K562 (cell line): ENCODE results near the gene MAGIX. TPM values are rescaled to one million over a fixed set of nuclear protein-coding genes. Genes with fewer than 3 reads are reported as not detected.

ENCODE experiments used
- ATAC-seq: fragments of 200-7000 bp; cut with Tn5 transposase; 3 replicates; pipeline ENCODE4 v1.9.1; 2020; ENCODE audit warnings: moderate library complexity
- BruUV-seq: library from RNA; stranded (reverse); fragments of 400-500 nt; replicated peaks from 2 replicates; lab custom pipeline; 2021; lab: Mats Ljungman, UMichigan
- CTCF ChIA-PET: fragments of 300-600 bp; formaldehyde crosslinking; extraction: SDS; loops from one replicate; lab custom pipeline; 2021; ENCODE audit warnings: low intra/inter-chr PET ratio; lab: Yijun Ruan, JAX
- POLR2A ChIA-PET: fragments of 300-600, 350-650 bp; sonication (Branson Sonifier 250); formaldehyde crosslinking; extraction: SDS; loops from one replicate; lab custom pipeline; 2021; ENCODE audit warnings: antibody characterized with exemption, inconsistent platforms; lab: Yijun Ruan, JAX
- DNase-seq, 4 experiments: peaks; one replicate each; pipeline versions ENCODE4 v3.0.0 to v3.0.0-alpha.2; 2011 to 2018; ENCODE audit warnings: low spot score in 3 of 4, mixed read lengths in 3 of 4; ENCODE audit errors: extremely low read depth in 1 of 4
- FAIRE-seq: peaks from 2 replicates; lab custom pipeline; 2011; peaks lifted over from hg19 to GRCh38; lab: Jason Lieb, UNC
- H2AFZ ChIP-seq: 2 replicates; pipeline ENCODE4 v1.6.0; 2011; ENCODE audit warnings: low read depth, low read length, control low read depth, inconsistent platforms
- H3K27ac ChIP-seq: fragments of 200-600 bp; 3 replicates; pipeline ENCODE4 v1.8.0; 2011; ENCODE audit warnings: low read depth, mild to moderate bottlenecking, control low read depth, inconsistent platforms, low read length, moderate library complexity, mixed read lengths; ENCODE audit errors: extremely low read depth
- H3K27me3 ChIP-seq, 2 experiments: fragments of 300-600 bp in 1 of 2; 2 replicates in 1 of 2; 3 replicates in 1 of 2; pipeline versions ENCODE4 v1.6.0 to v1.8.0; 2011; ENCODE audit warnings: inconsistent platforms in 2 of 2, low read length in 2 of 2, mild to moderate bottlenecking in 1 of 2, mixed read lengths in 1 of 2, moderate library complexity in 1 of 2; ENCODE audit not compliant: control insufficient read depth in 2 of 2, insufficient read depth in 2 of 2
- H3K36me3 ChIP-seq: fragments of 300-600 bp; 3 replicates; pipeline ENCODE4 v1.8.0; 2011; ENCODE audit warnings: mild to moderate bottlenecking, low read length, inconsistent platforms; ENCODE audit not compliant: control insufficient read depth, insufficient read depth
- H3K4me1 ChIP-seq, 2 experiments: fragments of 200-600 bp in 1 of 2; replicated peaks in 1 of 2; 2 replicates in 1 of 2; 3 replicates in 1 of 2; pipeline versions ENCODE4 v1.5.1 to v1.8.0; 2011; ENCODE audit warnings: inconsistent platforms in 2 of 2, low read length in 2 of 2, mild to moderate bottlenecking in 1 of 2, mixed read lengths in 1 of 2, moderate library complexity in 1 of 2; ENCODE audit not compliant: control insufficient read depth in 2 of 2, insufficient read depth in 2 of 2
- H3K4me2 ChIP-seq: 2 replicates; pipeline ENCODE4 v1.6.1; 2011; ENCODE audit warnings: low read length, control low read depth, inconsistent platforms, mixed read lengths; ENCODE audit not compliant: insufficient read depth
- H3K4me3 ChIP-seq: fragments of 200-600 bp; sonication (generic), shearing (Covaris generic); 2 replicates; pipeline ENCODE4 v1.5.1; 2016; ENCODE audit warnings: control low read depth, inconsistent platforms
- H3K79me2 ChIP-seq: fragments of 200-600 bp; 3 replicates; pipeline ENCODE4 v1.8.0; 2011; ENCODE audit warnings: low read length, inconsistent platforms; ENCODE audit not compliant: control insufficient read depth, insufficient read depth
- H3K9ac ChIP-seq, 2 experiments: 2 replicates each; pipeline versions ENCODE4 v1.6.0 to v1.6.1; 2011; ENCODE audit warnings: low read depth in 2 of 2, low read length in 2 of 2, control low read depth in 1 of 2, inconsistent platforms in 1 of 2, mild to moderate bottlenecking in 1 of 2, mixed read lengths in 1 of 2; ENCODE audit not compliant: insufficient read depth in 1 of 2
- H3K9me1 ChIP-seq: one replicate; pipeline ENCODE4 v1.6.0; 2011; ENCODE audit warnings: inconsistent platforms, mild to moderate bottlenecking, low read length, moderate library complexity; ENCODE audit not compliant: control insufficient read depth, insufficient read depth
- H3K9me3 ChIP-seq: replicated peaks from 2 replicates; pipeline ENCODE4 v1.5.1; 2011; ENCODE audit warnings: low read depth, low read length, inconsistent platforms; ENCODE audit not compliant: control insufficient read depth, insufficient read depth
- H4K20me1 ChIP-seq: replicated peaks from 2 replicates; pipeline ENCODE4 v1.6.1; 2011; ENCODE audit warnings: low read length, inconsistent platforms, mixed read lengths; ENCODE audit not compliant: control insufficient read depth, insufficient read depth
- ELF4 ChIP-seq: fragments of 450-650 bp; formaldehyde crosslinking; IDR thresholded peaks from 2 replicates; pipeline ENCODE4 v1.4.0; 2022; ENCODE audit warnings: missing genetic modification characterization
- MEF2D ChIP-seq: conservative IDR thresholded peaks from 2 replicates; pipeline ENCODE4 v1.6.1; 2016; ENCODE audit warnings: low read depth, missing genetic modification characterization, missing compliant biosample characterization
- WGBS: fragments of 100-300 bp; shearing (Covaris generic); methylation state at CpG from one replicate; pipeline ENCODE4 v1.1.6; 2016; ENCODE audit warnings: low coverage, mixed read lengths; ENCODE audit not compliant: insufficient coverage; ENCODE audit errors: missing lambda C conversion rate; 5-methylcytosine and 5-hydroxymethylcytosine counted together
- in situ Hi-C: fragments of 300-500 bp; cut with MboI; formaldehyde crosslinking; loops from 4 replicates; pipeline ENCODE4 v1.15.0; 2018; ENCODE audit warnings: inconsistent platforms, mixed read lengths
- intact Hi-C: fragments of 100-400 bp; cut with micrococcal nuclease; formaldehyde crosslinking; loops from 2 replicates; pipeline ENCODE4 v1.14.2; 2022
- polyA plus RNA-seq, 8 experiments: library from polyadenylated mRNA; depleted of rRNA in 4 of 8; stranded (reverse) in 5 of 8; unstranded in 3 of 8; fragments of >200 nt; fragmentation: Nextera tagmentation in 2 of 8; fragmentation: Illumina TruSeq in 1 of 8; extraction: Ambion mirVana in 2 of 8; extraction: Trizol in 1 of 8; gene quantifications; 2 replicates each; pipeline versions ENCODE4 v1.2.1 to v1.2.3, GENCODE V29; 2011 to 2014; ENCODE audit warnings: inconsistent platforms in 1 of 8, missing spikeins in 1 of 8
- total RNA-seq, 7 experiments: library from RNA; depleted of rRNA in 6 of 7; stranded (reverse); fragments of >200 nt in 6 of 7; fragmentation: Illumina TruSeq in 2 of 7; extraction: Trizol in 2 of 7; gene quantifications; 2 replicates each; pipeline versions ENCODE4 v1.2.1 to v1.2.3, GENCODE V29; 2011 to 2021; ENCODE audit warnings: low replicate concordance in 1 of 7
- TF ChIP-seq, protein P1 (sequence below): sonication (generic); formaldehyde crosslinking; IDR thresholded peaks from 2 replicates; pipeline ENCODE4 v1.8.1; 2023; ENCODE audit warnings: mild to moderate bottlenecking, missing genetic modification reagents
- TF ChIP-seq, protein P2 (sequence below), 2 experiments: fragments of 450-650 bp; IDR thresholded peaks; 2 replicates each; pipeline ENCODE4 v1.6.1; 2016

Gene MAGIX
- total and polyA plus RNA-seq, 9 of the 15 experiments (the other 6 are each of a cell fraction or from before 2014, with no cell fraction given): 0.08 to 3.5 (median 0.47) TPM

DNA sequence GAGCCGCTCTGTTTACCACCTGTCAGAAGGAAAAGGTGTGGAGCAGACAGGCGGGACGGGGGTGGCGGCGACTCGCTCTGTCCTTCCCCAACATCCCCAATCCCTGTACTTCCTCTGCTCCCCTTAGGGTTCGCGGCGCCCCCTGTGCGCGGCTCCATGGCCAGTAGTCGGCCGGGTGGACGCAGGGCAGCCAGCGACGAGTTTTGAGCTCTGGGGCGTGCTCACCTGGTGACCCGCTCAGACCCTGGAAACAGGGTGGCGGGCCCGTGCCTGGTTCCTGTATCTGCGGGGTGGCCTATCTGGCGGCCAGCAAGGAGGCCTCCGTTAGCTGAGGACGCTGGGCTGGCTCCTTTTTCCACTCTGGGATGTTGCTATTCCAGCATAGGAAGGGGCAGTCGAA, 5.4 kb upstream of the MAGIX start:
- H2AFZ ChIP-seq: 0 out of 2 replicates have a peak overlapping the region, but pooled peaks have one; percentile 14
- H3K4me1 ChIP-seq: peaks cover 4 to 28% of the 10 kb centered on the region in 2 experiments; a peak in 4 of 5 replicates
- peak overlapping the region in 1 of 2 experiments; percentile 64; a peak in 2 of 4 replicates for H3K9ac ChIP-seq
- no peaks in the 10 kb centered on the region for H4K20me1 ChIP-seq
- CTCF ChIA-PET: no interaction called here
- H3K79me2 ChIP-seq: peaks cover 8% of the 10 kb centered on the region; the same call in 2 of the 3 replicates
- intact Hi-C loops: no loop called here
- no peak for ATAC-seq
- BruUV-seq: no TSS peak
- 84% methylated on average over 9 of the region's 25 CpGs for WGBS
- no peak overlapping the region for H3K27ac ChIP-seq
- POLR2A ChIA-PET: interaction anchor here (0.6 to 1.5 kb wide), 2 partner anchors 10 to 955 kb away, joined by 3 to 8 read pairs; no protein-coding TSS in a partner anchor
- no peaks in the 10 kb centered on the region for H3K9me1 ChIP-seq
- no peak overlapping the region for H3K4me2 ChIP-seq
- TF ChIP-seq MEF2D (tag) (no peak), ELF4 (CRISPR knock-in tag) (no peak)
- TF ChIP-seq, protein P1, sequence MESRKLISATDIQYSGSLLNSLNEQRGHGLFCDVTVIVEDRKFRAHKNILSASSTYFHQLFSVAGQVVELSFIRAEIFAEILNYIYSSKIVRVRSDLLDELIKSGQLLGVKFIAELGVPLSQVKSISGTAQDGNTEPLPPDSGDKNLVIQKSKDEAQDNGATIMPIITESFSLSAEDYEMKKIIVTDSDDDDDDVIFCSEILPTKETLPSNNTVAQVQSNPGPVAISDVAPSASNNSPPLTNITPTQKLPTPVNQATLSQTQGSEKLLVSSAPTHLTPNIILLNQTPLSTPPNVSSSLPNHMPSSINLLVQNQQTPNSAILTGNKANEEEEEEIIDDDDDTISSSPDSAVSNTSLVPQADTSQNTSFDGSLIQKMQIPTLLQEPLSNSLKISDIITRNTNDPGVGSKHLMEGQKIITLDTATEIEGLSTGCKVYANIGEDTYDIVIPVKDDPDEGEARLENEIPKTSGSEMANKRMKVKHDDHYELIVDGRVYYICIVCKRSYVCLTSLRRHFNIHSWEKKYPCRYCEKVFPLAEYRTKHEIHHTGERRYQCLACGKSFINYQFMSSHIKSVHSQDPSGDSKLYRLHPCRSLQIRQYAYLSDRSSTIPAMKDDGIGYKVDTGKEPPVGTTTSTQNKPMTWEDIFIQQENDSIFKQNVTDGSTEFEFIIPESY: peak; percentile 88
- TF ChIP-seq, protein P2, sequence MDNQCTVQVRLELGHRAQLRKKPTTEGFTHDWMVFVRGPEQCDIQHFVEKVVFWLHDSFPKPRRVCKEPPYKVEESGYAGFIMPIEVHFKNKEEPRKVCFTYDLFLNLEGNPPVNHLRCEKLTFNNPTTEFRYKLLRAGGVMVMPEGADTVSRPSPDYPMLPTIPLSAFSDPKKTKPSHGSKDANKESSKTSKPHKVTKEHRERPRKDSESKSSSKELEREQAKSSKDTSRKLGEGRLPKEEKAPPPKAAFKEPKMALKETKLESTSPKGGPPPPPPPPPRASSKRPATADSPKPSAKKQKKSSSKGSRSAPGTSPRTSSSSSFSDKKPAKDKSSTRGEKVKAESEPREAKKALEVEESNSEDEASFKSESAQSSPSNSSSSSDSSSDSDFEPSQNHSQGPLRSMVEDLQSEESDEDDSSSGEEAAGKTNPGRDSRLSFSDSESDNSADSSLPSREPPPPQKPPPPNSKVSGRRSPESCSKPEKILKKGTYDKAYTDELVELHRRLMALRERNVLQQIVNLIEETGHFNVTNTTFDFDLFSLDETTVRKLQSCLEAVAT (IDR thresholded peaks at IDR 0.05): 0 out of 4 replicates have a peak, but pooled peaks of 1 of the 2 experiments have one; percentile 18
- TF ChIP-seq, all 486 proteins: peak for 2
- Histone ChIP-seq H3K36me3 (no peaks in the 10 kb centered on the region), H3K4me3 (no peak overlapping the region), H3K9me3 (no peaks in the 10 kb centered on the region), H3K27me3 (no peaks in the 10 kb centered on the region)
- DNase-seq (no peak), FAIRE-seq (no peak)
- in situ Hi-C loops: no loop called here
